GM21423 (cell line): Measurements from ENCODE around the gene ERG28.

Experiments used
- ATAC-seq: cut with Tn5 transposase; IDR thresholded peaks from one replicate; pipeline ENCODE4 v1.9.1; 2021; ENCODE audit warnings: mild to moderate bottlenecking, moderate library complexity; ENCODE audit not compliant: unreplicated experiment

ERG28 gene

GRCh38 chr14:75660238-75660629 is 442 bp downstream of the ERG28 start:
- ATAC-seq = no peak

GRCh38 chr14:75658957-75659356 is 1.7 kb downstream of the ERG28 start:
- ATAC-seq = no peak

GRCh38 chr14:75657331-75657730 is 3.3 kb downstream of the ERG28 start:
- ATAC-seq = no peak

GRCh38 chr14:75655235-75655634 is 5.4 kb downstream of the ERG28 start:
- ATAC-seq = no peak

- ATAC-seq = peak; percentile 62
These were observed 6.4 kb downstream of the ERG28 start for GRCh38 chr14:75654127-75654732.

- ATAC-seq = no peak
These were observed 7.1 kb downstream of the ERG28 start for GRCh38 chr14:75653563-75653962.

- no peak for ATAC-seq
These were observed 10.2 kb downstream of the ERG28 start for GRCh38 chr14:75650253-75651058.

- no peak for ATAC-seq
These were observed 10.9 kb downstream of the ERG28 start for GRCh38 chr14:75649773-75650172.

- no peak for ATAC-seq
These were observed 11.3 kb downstream of the ERG28 start for GRCh38 chr14:75649337-75649736.

GRCh38 chr14:75648066-75648838 is 12.4 kb downstream of the ERG28 start:
- ATAC-seq = no peak

GRCh38 chr14:75647640-75648039 is 13.0 kb downstream of the ERG28 start:
- ATAC-seq = no peak

GRCh38 chr14:75646762-75647161 is 13.9 kb downstream of the ERG28 start:
- no peak for ATAC-seq

GRCh38 chr14:75645056-75645455 is 15.6 kb downstream of the ERG28 start:
- ATAC-seq = no peak

- ATAC-seq = no peak
These were observed 16.7 kb downstream of the ERG28 start for GRCh38 chr14:75643985-75644384.

GRCh38 chr14:75640876-75641275 is 19.8 kb downstream of the ERG28 start:
- ATAC-seq = no peak

- no peak for ATAC-seq
These were observed 24.5 kb downstream of the ERG28 start for GRCh38 chr14:75636100-75636692.

- ATAC-seq = no peak
These were observed 25.8 kb downstream of the ERG28 start for GRCh38 chr14:75634848-75635247.

- ATAC-seq = no peak
These were observed 29.2 kb downstream of the ERG28 start for GRCh38 chr14:75631453-75631831.

GRCh38 chr14:75630695-75631452 is 29.8 kb downstream of the ERG28 start:
- no peak for ATAC-seq

GRCh38 chr14:75628816-75629215 is 31.9 kb downstream of the ERG28 start:
- no peak for ATAC-seq

GRCh38 chr14:75627406-75627805 is 33.3 kb downstream of the ERG28 start:
- ATAC-seq = no peak
